ENCODE results near the gene SREBF2.

Gene SREBF2

GRCh38 chr22:41909310-41910049, 76.6 kb downstream of the SREBF2 start:
- DNase-seq: no peak

GRCh38 chr22:41910050-41911000, 77.4 kb downstream of the SREBF2 start:
- DNase-seq: no peak

GRCh38 chr22:41911001-41911611, 78.2 kb downstream of the SREBF2 start:
- no peak for DNase-seq

GRCh38 chr22:41912338-41913039, 79.6 kb downstream of the SREBF2 start:
- DNase-seq: no peak

- no peak for DNase-seq
Observed at GRCh38 chr22:41913040-41913719, 80.3 kb downstream of the SREBF2 start.

- DNase-seq: no peak
Observed at GRCh38 chr22:41913842-41914534, 81.1 kb downstream of the SREBF2 start.

- DNase-seq: no peak
Observed at GRCh38 chr22:41914611-41915034, 81.7 kb downstream of the SREBF2 start.

GRCh38 chr22:41915035-41915785, 82.3 kb downstream of the SREBF2 start, which contains the start of gene SHISA8:
TSS of gene SHISA8 (minus strand) at chr22:41915074. CDS start at chr22:41914667, 407 bp downstream.
- DNase-seq: no peak

GRCh38 chr22:41915786-41916493, 83.0 kb downstream of the SREBF2 start:
- DNase-seq: no peak

- no peak for DNase-seq
Observed at GRCh38 chr22:41916745-41917358, 83.9 kb downstream of the SREBF2 start.

GRCh38 chr22:41917375-41917902, 84.5 kb downstream of the SREBF2 start:
- no peak for DNase-seq

- DNase-seq: no peak
Observed at GRCh38 chr22:41917903-41918791, 85.2 kb downstream of the SREBF2 start.

GRCh38 chr22:41919357-41920224, 86.7 kb downstream of the SREBF2 start:
- DNase-seq: no peak

GRCh38 chr22:41920271-41920976, 87.5 kb downstream of the SREBF2 start:
- no peak for DNase-seq

- no peak for DNase-seq
Observed at GRCh38 chr22:41922328-41922727, 89.4 kb downstream of the SREBF2 start.

- DNase-seq: no peak
Observed at GRCh38 chr22:41922940-41923594, 90.2 kb downstream of the SREBF2 start.
